H4 (cell line): ENCODE results near the gene ABHD2. TPM values are rescaled to one million over a fixed set of nuclear protein-coding genes. Genes with fewer than 3 reads are reported as not detected.
"Not testable (repeated sequence)": the region's sequence is repeated elsewhere in the genome, so short reads cannot be mapped to it uniquely, and the experiment has no call there.

ENCODE experiments used
- DNase-seq: peaks from one replicate; pipeline ENCODE4 v3.0.0-alpha.2; 2015; ENCODE audit warnings: low spot score
- total RNA-seq: library from RNA; depleted of rRNA; stranded (reverse); fragments of >200 nt; shearing (Covaris generic); gene quantifications from 2 replicates; pipeline ENCODE4 v1.2.3, GENCODE V29; 2014; rRNA removed

The ABHD2 gene
- total RNA-seq, 1 experiment from 2014 or later, result 19.0 TPM

- DNase-seq, result no peak
Observed at GRCh38 chr15:89226359-89227221, 138.3 kb downstream of the ABHD2 start.

- DNase-seq, result no peak
Observed at GRCh38 chr15:89227425-89227824, 139.2 kb downstream of the ABHD2 start.

- DNase-seq, result no peak
Observed at GRCh38 chr15:89230277-89230676, 142.0 kb downstream of the ABHD2 start.

GRCh38 chr15:89231832-89232231, 143.6 kb downstream of the ABHD2 start:
- DNase-seq, result no peak

GRCh38 chr15:89239883-89240810, 151.9 kb downstream of the ABHD2 start:
- not testable (repeated sequence) for DNase-seq

- DNase-seq, result no peak
Observed at GRCh38 chr15:89243046-89243690, 154.9 kb downstream of the ABHD2 start.

- DNase-seq, result peak; percentile 90
Observed at GRCh38 chr15:89243691-89244573, 155.7 kb downstream of the ABHD2 start, which contains the start of gene FANCI. TSS of gene FANCI (plus strand) at chr15:89243979. CDS start at chr15:89247648, 3,669 bp downstream.

- DNase-seq, result no peak
Observed at GRCh38 chr15:89244574-89244903, 156.3 kb downstream of the ABHD2 start.

GRCh38 chr15:89247446-89247845, 159.2 kb downstream of the ABHD2 start:
- no peak for DNase-seq

- DNase-seq, result no peak
Observed at GRCh38 chr15:89248584-89248983, 160.3 kb downstream of the ABHD2 start.

GRCh38 chr15:89250142-89250541, 161.9 kb downstream of the ABHD2 start:
- DNase-seq, result not testable (repeated sequence)

Other genes with a start within 250 kb of the ABHD2 start
- 10.9 and 12.6 TPM in 2 replicates for gene HAPLN3, start 192.9 kb upstream of the ABHD2 start, total RNA-seq
- gene MFGE8, start 175.1 kb upstream of the ABHD2 start, total RNA-seq, result 30.5 and 40.0 TPM in 2 replicates
- not detected in 2 replicates for gene RLBP1, start 133.1 kb downstream of the ABHD2 start, total RNA-seq
- gene FANCI, start 155.5 kb downstream of the ABHD2 start, total RNA-seq, result 61.2 and 61.9 TPM in 2 replicates
- 19.5 and 36.9 TPM in 2 replicates for gene POLG, start 246.4 kb downstream of the ABHD2 start, total RNA-seq